Measurements from ENCODE around the gene PRRT1B. TPM values are rescaled to one million over a fixed set of nuclear protein-coding genes. Genes with fewer than 3 reads are reported as not detected.

The PRRT1B gene
- total and polyA plus RNA-seq, 2 experiments from 2014 or later = 0.24 TPM; not detected in 1

DNA sequence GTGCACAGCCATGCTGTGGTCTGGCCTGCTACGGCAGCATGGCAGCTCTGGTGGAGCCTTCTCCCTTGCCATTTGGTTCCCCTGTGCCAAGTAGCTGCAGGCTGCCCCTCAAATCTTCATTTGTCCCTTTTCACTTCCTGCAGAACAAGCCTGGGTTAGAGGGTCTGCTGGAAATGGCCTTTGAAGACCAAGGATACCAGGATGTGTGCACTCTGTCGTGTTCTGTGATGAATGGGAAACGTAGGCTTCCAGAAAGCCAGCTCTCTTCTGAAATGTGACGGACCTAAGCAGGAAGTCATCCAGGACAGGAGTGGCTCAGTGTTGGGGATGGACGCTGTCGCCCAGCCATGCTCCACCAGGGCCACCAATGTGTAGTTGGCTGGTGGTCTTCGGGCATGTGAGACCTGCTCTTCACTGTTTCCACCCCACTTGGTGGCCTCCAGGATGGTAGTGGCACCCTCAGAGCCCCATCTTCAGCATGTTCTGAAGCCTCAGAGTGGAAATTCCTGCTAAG, 46.0 kb upstream of the PRRT1B start:
- Mint-ChIP-seq H3K27ac (no peak overlapping the region), H3K36me3 (ENCODE audit: low read depth) (peaks cover 68% of the 10 kb centered on the region), H3K4me1 (peaks cover 18% of the 10 kb centered on the region), H3K9me3 (no peaks in the 10 kb centered on the region; the same call in 2 of the 3 replicates), H3K27me3 (ENCODE audit: insufficient read depth, low read depth, poor library complexity) (peaks cover 52% of the 10 kb centered on the region), H3K4me3 (no peak overlapping the region)
- Histone ChIP-seq H4K20me1 (replicated peaks; ENCODE audit: insufficient read depth) (peaks cover 27% of the 10 kb centered on the region), H3K4me3 (no peak overlapping the region), H3K4me1 (ENCODE audit: insufficient read depth) (peaks cover 8% of the 10 kb centered on the region; the same call in 1 of the 2 replicates), H3F3A (replicated peaks; ENCODE audit: low read depth) (peaks cover 60% of the 10 kb centered on the region), H3K9me2 (ENCODE audit: insufficient read depth) (no peaks in the 10 kb centered on the region), H3K27ac (ENCODE audit: low read depth) (0 out of 2 replicates have a peak overlapping the region, but pooled peaks have one; percentile 72), H3K27me3 (ENCODE audit: insufficient read depth) (no peaks in the 10 kb centered on the region; the same call in 1 of the 2 replicates), H3K4me2 (no peak overlapping the region), H3K36me3 (ENCODE audit: insufficient read depth) (peaks cover 41% of the 10 kb centered on the region), H3K79me2 (replicated peaks; ENCODE audit: insufficient read depth) (no peaks in the 10 kb centered on the region; the same call in none of the 2 replicates), H2AFZ (no peak overlapping the region)
- no peak for TF ChIP-seq CREB1 (CRISPR knock-in tag; IDR thresholded peaks at IDR 0.05; ENCODE audit: low read depth)
- no peak for TF ChIP-seq EZH2phosphoT487 (IDR thresholded peaks at IDR 0.05; ENCODE audit: unreplicated experiment)
- TF ChIP-seq POLR2AphosphoS5 (IDR thresholded peaks at IDR 0.05; ENCODE audit: low read depth) = no peak
- TF ChIP-seq, protein P1, sequence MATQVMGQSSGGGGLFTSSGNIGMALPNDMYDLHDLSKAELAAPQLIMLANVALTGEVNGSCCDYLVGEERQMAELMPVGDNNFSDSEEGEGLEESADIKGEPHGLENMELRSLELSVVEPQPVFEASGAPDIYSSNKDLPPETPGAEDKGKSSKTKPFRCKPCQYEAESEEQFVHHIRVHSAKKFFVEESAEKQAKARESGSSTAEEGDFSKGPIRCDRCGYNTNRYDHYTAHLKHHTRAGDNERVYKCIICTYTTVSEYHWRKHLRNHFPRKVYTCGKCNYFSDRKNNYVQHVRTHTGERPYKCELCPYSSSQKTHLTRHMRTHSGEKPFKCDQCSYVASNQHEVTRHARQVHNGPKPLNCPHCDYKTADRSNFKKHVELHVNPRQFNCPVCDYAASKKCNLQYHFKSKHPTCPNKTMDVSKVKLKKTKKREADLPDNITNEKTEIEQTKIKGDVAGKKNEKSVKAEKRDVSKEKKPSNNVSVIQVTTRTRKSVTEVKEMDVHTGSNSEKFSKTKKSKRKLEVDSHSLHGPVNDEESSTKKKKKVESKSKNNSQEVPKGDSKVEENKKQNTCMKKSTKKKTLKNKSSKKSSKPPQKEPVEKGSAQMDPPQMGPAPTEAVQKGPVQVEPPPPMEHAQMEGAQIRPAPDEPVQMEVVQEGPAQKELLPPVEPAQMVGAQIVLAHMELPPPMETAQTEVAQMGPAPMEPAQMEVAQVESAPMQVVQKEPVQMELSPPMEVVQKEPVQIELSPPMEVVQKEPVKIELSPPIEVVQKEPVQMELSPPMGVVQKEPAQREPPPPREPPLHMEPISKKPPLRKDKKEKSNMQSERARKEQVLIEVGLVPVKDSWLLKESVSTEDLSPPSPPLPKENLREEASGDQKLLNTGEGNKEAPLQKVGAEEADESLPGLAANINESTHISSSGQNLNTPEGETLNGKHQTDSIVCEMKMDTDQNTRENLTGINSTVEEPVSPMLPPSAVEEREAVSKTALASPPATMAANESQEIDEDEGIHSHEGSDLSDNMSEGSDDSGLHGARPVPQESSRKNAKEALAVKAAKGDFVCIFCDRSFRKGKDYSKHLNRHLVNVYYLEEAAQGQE (IDR thresholded peaks at IDR 0.05; ENCODE audit: unreplicated experiment) = no peak
- TF ChIP-seq, protein P2, sequence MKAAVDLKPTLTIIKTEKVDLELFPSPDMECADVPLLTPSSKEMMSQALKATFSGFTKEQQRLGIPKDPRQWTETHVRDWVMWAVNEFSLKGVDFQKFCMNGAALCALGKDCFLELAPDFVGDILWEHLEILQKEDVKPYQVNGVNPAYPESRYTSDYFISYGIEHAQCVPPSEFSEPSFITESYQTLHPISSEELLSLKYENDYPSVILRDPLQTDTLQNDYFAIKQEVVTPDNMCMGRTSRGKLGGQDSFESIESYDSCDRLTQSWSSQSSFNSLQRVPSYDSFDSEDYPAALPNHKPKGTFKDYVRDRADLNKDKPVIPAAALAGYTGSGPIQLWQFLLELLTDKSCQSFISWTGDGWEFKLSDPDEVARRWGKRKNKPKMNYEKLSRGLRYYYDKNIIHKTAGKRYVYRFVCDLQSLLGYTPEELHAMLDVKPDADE (IDR thresholded peaks at IDR 0.05) = no peak
- TF ChIP-seq NANOG (IDR thresholded peaks at IDR 0.05; ENCODE audit: borderline replicate concordance) = no peak
- TF ChIP-seq STAT1 (IDR thresholded peaks at IDR 0.05; ENCODE audit: unreplicated experiment) = no peak
- TF ChIP-seq, protein P3, sequence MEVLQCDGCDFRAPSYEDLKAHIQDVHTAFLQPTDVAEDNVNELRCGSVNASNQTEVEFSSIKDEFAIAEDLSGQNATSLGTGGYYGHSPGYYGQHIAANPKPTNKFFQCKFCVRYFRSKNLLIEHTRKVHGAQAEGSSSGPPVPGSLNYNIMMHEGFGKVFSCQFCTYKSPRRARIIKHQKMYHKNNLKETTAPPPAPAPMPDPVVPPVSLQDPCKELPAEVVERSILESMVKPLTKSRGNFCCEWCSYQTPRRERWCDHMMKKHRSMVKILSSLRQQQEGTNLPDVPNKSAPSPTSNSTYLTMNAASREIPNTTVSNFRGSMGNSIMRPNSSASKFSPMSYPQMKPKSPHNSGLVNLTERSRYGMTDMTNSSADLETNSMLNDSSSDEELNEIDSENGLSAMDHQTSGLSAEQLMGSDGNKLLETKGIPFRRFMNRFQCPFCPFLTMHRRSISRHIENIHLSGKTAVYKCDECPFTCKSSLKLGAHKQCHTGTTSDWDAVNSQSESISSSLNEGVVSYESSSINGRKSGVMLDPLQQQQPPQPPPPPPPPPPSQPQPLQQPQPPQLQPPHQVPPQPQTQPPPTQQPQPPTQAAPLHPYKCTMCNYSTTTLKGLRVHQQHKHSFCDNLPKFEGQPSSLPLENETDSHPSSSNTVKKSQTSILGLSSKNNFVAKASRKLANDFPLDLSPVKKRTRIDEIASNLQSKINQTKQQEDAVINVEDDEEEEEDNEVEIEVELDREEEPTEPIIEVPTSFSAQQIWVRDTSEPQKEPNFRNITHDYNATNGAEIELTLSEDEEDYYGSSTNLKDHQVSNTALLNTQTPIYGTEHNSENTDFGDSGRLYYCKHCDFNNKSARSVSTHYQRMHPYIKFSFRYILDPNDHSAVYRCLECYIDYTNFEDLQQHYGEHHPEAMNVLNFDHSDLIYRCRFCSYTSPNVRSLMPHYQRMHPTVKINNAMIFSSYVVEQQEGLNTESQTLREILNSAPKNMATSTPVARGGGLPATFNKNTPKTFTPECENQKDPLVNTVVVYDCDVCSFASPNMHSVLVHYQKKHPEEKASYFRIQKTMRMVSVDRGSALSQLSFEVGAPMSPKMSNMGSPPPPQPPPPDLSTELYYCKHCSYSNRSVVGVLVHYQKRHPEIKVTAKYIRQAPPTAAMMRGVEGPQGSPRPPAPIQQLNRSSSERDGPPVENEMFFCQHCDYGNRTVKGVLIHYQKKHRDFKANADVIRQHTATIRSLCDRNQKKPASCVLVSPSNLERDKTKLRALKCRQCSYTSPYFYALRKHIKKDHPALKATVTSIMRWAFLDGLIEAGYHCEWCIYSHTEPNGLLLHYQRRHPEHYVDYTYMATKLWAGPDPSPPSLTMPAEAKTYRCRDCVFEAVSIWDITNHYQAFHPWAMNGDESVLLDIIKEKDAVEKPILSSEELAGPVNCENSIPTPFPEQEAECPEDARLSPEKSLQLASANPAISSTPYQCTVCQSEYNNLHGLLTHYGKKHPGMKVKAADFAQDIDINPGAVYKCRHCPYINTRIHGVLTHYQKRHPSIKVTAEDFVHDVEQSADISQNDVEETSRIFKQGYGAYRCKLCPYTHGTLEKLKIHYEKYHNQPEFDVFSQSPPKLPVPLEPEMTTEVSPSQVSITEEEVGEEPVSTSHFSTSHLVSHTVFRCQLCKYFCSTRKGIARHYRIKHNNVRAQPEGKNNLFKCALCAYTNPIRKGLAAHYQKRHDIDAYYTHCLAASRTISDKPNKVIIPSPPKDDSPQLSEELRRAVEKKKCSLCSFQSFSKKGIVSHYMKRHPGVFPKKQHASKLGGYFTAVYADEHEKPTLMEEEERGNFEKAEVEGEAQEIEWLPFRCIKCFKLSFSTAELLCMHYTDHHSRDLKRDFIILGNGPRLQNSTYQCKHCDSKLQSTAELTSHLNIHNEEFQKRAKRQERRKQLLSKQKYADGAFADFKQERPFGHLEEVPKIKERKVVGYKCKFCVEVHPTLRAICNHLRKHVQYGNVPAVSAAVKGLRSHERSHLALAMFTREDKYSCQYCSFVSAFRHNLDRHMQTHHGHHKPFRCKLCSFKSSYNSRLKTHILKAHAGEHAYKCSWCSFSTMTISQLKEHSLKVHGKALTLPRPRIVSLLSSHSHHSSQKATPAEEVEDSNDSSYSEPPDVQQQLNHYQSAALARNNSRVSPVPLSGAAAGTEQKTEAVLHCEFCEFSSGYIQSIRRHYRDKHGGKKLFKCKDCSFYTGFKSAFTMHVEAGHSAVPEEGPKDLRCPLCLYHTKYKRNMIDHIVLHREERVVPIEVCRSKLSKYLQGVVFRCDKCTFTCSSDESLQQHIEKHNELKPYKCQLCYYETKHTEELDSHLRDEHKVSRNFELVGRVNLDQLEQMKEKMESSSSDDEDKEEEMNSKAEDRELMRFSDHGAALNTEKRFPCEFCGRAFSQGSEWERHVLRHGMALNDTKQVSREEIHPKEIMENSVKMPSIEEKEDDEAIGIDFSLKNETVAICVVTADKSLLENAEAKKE (CRISPR knock-in tag; IDR thresholded peaks at IDR 0.05) = no peak
- TF ChIP-seq ZNF114 (CRISPR knock-in tag; IDR thresholded peaks at IDR 0.05) = no peak
- no peak for DNase-seq (ENCODE audit: low spot score)
- no peak for ATAC-seq

Measured in GM23338 (cell line).